ENCODE data around the gene PGAM2.

Gene PGAM2

DNA sequence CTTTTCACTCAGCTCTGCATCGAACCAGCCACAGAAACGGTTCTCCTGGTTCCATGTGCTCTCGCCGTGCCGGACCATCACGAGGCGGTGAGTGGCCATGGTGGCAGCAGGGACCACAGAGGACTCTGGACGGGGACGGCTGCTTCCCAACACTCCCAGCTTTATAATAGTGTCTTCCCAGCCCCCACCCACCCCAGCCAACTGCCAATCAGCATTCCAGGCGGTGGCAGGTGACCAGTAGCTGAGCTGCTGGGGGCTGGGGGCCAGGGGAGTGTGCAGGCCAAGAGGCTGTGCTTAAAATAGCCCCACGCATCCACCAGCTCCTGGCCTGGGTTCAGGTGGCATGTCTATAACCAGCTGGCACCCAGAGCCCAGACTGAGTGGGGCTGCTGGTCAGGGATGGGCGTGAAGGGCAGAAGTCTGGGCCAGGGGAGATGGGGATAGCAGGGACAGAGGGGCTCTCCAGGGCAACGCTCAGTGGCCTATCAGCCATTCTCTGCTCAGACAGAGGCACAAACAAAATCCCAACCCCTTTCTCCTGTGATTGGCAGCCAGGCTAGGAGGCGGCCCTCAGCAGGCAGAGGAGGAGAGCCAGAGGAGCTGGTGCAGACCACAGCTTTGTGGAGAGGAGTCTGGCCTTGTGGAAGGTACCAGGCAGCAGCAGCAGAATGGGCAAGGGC is at the start of gene PGAM2:
Gene PGAM2 (minus strand): TSS at position 137 of the 680 bp plus-strand sequence. CDS start 38 bp downstream, at position 99.
- DNase-seq (ENCODE audit: low read depth): no peak

DNA sequence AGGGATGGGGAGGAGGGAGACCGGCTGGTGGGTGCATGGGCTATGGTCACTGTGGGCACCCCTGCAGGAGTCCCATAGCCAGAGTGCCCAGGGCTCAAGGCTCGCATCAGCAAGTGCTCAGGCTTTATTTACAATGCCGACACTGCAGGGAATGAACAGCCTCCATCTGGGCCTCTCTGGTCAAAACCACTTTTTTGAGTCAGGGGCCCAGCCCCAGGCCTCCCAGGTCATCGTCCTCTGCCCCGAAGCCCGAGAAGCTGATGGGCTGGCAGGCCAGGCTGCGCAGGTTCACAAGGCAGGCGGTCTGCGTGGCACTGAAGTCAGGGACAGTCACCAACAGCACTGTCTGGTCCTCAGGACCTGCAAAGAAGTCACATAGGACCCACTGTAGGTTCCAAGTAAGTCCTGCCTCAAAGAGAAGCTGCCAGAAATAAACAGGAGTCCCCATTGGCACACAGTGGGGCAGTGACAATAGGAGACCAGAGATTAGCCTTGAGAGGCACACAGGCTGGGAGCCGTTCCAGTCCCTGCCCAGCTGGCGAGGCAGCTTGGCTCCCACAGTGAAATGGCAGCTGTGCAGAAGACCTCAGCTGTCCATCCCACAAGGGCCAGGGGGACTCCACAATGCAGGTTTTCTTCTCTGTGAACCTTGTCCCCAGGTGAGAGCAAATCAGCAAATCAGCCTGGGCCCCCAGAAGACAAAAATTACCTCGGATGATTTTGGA is 49.4 kb upstream of the PGAM2 start:
- DNase-seq (ENCODE audit: low read depth): no peak

DNA sequence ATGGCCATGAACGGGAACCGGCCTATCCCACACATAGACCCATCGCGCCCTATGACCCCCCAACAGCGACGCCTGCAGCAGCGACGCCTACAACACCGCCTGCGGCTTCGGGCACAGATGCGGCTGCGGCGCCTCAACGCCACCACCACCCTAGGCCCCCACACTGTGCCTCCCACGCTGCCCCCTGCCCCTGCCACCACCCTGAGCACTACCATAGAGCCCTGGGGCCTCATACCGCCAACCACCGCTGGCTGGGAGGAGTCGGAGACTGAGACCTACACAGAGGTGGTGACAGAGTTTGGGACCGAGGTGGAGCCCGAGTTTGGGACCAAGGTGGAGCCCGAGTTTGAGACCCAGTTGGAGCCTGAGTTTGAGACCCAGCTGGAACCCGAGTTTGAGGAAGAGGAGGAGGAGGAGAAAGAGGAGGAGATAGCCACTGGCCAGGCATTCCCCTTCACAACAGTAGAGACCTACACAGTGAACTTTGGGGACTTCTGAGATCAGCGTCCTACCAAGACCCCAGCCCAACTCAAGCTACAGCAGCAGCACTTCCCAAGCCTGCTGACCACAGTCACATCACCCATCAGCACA is 48.5 kb upstream of the PGAM2 start:
- DNase-seq (ENCODE audit: low read depth): no peak

DNA sequence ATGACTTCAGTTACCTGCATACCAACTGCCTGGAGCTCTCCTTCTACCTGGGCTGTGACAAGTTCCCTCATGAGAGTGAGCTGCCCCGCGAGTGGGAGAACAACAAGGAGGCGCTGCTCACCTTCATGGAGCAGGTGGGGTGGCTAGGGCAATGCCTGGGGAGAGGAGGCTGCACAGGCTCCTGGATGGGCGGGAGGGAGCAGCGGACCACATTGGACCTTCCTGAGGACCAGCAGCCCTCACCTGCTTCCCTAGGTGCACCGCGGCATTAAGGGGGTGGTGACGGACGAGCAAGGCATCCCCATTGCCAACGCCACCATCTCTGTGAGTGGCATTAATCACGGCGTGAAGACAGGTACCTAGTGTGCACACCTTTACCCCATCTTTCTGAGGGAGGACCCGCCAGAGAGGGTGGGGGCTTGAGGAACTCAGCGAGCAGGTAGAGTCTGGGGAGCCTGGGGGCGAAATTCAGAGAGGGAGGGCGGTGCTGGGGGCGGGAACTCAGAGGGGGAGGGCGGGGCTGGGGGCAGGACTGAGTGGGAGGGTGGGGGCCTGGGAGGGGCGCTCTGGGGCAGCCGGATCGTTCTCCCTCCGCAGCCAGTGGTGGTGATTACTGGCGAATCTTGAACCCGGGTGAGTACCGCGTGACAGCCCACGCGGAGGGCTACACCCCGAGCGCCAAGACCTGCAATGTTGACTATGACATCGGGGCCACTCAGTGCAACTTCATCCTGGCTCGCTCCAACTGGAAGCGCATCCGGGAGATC is 47.8 kb upstream of the PGAM2 start:
- DNase-seq (ENCODE audit: low read depth): no peak

DNA sequence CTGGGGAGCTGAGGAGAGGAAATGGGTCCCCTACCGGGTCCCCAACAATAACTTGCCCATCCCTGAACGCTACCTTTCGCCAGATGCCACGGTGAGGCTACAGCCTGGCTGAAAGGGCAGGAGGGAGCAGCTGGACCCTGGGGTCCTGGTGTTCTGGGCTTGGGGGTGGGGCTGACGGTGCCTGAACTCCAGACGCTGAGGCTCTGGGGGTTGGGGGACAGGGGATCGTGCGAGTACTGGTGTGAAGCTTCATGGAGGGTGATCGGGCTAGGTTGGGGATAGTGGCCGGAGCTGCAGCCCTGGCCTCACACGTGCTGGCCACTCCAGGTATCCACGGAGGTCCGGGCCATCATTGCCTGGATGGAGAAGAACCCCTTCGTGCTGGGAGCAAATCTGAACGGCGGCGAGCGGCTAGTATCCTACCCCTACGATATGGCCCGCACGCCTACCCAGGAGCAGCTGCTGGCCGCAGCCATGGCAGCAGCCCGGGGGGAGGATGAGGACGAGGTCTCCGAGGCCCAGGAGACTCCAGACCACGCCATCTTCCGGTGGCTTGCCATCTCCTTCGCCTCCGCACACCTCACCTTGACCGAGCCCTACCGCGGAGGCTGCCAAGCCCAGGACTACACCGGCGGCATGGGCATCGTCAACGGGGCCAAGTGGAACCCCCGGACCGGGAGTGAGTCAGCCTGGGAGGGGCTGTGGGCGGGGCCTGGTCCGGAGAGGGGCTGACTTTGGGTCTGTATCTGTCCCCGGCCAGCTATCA is 47.0 kb upstream of the PGAM2 start:
- no peak for DNase-seq (ENCODE audit: low read depth)

DNA sequence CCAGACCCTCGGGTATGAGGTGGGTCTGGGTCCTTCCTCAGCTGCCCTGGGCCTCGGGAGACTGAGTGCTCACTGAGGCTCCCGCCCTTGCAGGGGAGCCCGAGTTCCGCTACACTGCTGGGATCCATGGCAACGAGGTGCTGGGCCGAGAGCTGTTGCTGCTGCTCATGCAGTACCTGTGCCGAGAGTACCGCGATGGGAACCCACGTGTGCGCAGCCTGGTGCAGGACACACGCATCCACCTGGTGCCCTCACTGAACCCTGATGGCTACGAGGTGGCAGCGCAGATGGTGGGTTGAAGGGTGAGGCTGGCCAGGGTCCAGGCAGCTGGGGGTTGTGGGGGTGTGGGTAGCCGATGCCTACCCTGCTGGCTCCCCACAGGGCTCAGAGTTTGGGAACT is 46.4 kb upstream of the PGAM2 start:
- DNase-seq (ENCODE audit: low read depth): no peak

DNA sequence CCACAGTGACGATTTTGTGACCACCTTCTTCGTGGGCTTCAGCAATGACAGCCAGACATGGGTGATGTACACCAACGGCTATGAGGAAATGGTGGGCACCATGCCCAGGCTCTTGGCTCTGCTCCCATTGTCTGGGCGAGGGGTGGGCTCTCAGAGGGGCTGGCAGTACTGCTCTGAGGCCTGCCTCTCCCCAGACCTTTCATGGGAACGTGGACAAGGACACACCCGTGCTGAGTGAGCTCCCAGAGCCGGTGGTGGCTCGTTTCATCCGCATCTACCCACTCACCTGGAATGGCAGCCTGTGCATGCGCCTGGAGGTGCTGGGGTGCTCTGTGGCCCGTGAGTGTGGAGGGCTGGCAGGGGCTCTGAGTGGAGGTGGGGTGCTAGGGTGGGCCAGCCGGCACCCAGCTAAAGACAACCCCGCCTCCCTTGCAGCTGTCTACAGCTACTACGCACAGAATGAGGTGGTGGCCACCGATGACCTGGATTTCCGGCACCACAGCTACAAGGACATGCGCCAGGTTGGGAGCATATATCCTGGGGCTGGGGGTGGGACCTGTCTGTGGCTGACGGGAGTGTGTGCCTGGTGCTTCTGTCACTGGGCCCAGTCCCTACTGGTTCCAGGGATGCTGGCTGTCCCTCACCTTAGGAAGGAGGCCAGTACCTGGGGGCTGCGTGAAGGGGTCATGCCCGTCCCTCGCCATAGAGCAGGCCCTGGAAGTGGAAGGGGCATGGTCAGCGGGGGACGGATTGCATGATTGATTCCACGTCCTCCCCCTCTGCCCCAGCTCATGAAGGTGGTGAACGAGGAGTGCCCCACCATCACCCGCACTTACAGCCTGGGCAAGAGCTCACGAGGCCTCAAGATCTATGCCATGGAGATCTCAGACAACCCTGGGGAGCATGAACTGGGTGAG is 45.6 kb upstream of the PGAM2 start:
- no peak for DNase-seq (ENCODE audit: low read depth)

DNA sequence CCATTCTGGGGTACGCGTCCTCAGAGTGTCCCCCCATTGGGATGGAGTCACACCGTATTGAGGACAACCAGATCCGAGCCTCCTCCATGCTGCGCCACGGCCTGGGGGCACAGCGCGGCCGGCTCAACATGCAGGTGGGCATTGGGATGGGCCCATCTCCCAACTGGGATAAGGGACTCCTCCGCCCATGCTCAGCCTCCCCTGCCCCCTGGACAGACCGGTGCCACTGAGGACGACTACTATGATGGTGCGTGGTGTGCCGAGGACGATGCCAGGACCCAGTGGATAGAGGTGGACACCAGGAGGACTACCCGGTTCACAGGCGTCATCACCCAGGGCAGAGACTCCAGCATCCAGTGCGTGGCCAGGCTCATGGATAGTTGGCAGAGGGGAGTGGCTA is 44.6 kb upstream of the PGAM2 start:
- DNase-seq (ENCODE audit: low read depth): no peak

DNA sequence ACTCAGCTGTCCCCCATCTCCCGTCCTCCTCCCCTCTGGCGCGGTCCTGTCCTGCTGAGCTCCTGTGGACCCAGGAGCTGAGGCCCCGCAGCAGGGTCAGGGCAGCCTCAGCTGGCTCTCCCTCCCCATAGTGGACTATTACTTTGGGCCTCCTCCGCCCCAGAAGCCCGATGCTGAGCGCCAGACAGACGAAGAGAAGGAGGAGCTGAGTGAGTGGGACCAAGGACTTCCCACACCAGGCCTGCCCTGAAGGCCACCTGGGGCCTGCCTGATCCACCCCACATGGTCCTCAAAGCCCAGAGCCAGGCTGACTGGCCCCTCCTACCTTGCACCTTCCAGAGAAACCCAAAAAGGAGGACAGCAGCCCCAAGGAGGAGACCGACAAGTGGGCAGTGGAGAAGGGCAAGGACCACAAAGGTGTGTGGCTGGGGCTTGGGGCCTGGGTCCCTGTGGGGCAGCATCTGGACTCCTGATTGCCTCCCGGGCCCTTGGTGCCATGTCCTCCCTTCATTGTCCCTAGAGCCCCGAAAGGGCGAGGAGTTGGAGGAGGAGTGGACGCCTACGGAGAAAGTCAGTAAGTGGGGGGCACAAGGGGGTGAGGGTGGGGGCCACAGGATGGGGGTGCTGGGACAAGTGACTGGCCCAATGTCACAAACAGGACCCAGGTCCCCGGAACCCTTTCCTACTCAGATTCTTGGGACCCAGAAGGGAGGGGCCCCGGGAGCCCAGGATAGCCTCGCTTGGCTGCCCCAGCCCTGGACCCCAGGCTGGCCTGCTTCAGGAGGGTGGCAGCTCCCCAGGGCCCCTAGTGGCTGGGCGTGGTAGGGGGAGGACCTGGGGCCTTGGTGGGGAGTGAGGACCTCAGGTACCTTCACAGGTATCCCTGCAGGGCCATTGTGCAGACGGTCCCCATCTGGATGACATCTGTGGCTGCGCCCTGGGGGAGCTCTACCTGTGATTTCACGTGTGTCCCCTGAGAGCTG is 43.7 kb upstream of the PGAM2 start:
- DNase-seq (ENCODE audit: low read depth): no peak

DNA sequence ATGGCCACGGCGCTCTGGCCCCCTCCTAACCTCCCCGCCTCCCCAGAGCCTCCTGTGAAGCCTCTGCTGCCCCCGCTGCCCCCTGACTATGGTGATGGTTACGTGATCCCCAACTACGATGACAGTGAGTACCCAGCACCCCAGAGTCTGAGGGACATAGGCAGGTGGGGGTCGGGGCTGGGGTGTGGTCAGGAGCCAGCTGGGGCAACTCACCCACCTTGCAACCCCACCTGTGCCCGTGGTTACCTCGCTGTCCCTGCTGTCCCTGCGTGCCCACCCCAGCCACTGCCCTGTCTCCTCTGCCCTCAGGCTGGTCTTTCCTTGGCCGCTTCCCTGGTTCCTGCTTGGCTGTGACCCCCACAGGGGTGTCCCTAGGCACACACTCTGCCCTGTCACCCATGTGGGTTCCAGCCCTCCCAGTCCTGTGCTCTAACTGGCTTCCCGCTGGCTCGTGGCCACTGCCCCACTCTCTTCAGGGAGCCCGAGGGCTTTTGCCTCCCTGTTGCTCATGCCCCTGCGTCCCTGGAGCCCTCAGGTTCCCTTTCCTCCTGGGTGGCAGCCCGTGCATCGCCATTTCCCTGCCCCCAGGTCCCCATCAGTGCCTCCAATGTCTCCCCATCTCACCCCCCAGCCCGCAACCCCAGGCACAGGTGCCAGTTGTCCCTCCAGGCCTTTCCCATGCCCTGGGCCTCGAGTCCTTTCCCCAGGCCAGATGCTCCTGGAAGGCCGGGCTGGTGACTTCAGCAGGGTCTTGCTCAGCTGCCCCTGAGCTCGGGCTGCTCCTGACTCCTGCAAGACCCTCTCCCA is 42.8 kb upstream of the PGAM2 start:
- no peak for DNase-seq (ENCODE audit: low read depth)

DNA sequence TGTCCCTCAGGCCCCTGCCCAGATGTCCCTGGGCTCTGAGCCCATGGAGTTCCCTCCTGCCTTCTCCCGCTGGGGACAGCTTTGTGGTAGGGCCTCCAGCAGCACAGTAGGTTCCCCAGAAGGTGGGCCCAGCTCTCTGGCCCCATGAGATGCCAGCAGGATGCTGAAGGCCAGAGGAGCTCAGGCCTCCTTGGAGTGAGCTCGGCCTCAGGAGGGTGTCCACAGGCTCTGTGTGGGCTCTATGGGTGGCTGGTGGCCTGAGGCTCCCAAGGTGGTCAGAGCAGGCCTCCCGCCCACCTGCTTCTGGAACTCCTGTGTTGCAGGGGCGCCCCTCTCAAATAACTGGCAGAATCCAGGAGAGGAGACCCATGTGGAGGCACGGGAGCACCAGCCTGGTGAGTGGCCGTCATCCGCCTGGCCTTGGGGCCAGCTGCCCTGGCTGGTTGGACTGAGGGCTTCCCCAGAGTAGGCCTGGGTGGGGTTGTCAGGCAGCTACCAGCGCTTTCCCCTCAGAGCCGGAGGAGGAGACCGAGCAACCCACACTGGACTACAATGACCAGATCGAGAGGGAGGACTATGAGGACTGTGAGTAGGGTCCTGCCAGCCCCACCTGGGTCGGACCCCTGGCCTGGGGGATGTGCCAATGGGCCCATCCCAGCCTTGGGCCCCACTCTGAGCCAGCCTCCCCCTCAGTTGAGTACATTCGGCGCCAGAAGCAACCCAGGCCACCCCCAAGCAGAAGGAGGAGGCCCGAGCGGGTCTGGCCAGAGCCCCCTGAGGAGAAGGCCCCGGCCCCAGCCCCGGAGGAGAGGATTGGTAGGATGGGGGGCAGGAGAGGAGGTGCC is 42.0 kb upstream of the PGAM2 start:
- no peak for DNase-seq (ENCODE audit: low read depth)

DNA sequence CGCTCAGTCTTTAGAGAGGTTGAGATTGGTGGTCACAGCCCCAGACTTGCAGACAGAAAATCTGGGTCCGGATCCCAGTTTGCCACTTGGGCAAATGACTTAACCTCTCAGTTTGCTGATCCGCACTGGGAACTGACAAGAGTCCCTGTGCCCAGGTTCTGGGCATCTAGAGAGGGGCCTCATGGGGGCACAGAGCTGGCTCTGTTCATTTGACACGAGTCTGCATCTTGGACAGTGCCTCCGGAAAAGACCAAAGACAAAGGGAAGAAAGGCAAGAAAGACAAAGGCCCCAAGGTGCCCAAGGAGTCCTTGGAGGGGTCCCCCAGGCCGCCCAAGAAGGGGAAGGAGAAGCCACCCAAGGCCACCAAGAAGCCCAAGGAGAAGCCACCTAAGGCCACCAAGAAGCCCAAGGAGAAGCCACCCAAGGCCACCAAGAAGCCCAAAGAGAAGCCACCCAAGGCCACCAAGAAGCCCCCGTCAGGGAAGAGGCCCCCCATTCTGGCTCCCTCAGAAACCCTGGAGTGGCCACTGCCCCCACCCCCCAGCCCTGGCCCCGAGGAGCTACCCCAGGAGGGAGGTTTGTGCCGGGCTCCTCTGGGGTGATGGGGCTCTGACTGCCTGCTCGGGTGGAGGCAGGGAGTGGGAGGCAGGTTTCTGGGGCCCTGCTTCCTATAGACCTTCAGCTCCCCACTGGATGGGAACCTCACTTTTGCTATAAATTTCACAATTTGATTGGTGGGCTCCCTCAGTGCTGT is 41.1 kb upstream of the PGAM2 start:
- DNase-seq (ENCODE audit: low read depth): no peak

DNA sequence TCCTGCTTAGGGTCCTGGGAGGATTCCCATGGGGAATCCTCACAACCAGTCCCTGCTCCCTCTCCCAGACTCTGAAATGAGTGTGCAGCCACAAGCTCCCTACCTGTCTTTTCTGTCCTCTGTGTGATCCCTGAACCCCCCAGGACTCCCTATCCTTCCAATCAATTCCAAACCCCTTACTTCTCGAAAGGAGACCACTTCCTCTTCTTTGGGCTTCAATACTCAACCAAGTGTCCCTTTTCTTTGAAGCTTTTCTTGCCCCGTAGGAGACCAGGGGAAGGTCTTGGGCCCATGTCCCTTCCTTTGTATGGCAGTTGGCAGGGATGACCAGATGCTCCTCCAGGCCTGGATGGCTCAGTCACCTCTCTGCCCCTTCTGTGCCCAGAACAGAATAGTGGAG is 40.5 kb upstream of the PGAM2 start:
- DNase-seq (ENCODE audit: low read depth): no peak

DNA sequence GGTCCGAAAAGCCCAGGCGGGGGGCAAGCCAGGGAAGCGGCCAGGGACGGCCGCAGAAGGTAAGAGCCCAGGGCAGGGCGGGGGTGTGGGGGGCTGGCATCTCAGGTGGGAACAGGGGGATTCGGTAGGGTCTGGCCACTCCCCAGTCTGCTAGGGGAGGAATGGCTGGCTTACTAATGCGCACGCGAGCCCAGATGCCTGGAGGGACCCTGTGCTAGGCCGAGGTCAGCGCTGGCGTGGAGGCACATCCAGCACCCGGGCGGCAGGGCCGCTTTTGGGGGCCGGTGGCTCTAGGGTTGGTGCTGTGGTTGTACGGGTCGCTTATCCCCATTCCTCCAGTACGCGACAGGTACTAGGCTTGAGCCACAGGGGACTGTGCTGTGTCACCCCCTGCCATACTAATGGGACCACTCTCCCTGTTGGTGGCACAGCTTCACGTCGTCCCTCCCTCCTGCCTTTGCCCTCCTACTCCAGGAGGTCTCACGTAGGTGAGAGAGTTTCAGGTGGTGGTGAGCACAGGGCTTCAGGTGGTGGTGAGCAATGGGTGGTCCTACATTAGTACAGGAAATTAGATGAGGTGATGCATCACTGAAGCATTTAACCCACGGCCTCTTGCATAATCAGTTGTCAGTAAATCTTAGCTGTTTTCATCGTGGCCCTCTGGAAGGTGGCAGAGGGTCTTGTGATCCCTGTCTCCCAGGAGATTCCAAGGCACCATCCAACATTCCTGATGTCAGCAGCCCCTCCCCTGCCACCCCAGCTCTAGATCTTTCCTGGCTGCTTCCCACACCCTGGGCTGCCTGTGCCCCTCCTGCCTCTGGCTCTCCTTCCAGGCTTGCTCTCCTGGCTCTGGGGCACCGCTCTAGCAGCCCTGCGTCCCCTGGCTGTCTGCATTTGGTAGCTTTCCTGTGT is 39.7 kb upstream of the PGAM2 start:
- DNase-seq (ENCODE audit: low read depth): peak; percentile 62

DNA sequence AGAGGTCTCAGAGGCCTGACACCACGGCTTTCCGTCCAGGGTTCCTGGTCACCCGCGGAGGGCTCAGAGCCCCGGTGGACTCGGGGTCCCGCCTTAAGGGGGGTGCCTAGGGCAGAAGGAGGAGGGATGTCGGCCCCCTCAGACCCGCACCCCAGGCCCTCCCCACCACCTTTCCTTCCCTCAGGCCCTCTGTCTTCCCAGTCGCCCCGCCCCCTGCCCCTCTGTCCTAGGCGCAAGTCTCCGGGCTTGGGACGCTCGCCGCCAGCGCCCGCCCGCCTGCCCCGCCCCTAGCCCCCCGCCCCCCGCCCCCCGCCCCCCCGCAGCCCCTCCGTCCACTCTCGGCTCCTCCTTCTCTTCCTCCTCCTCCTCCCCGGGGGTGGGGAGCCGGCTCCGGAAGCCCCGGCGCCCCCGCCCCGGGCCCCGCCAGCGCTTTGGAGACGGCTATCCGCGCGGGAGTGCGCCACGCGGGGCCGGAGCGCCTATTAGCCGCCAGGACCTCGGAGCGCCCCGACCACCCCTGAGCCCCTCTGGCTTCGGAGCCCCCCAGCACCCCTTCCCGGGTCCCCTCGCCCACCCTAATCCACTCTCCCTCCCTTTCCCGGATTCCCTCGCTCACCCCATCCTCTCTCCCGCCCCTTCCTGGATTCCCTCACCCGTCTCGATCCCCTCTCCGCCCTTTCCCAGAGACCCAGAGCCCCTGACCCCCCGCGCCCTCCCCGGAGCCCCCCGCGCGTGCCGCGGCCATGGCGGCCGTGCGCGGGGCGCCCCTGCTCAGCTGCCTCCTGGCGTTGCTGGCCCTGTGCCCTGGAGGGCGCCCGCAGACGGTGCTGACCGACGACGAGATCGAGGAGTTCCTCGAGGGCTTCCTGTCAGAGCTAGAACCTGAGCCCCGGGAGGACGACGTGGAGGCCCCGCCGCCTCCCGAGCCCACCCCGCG is 38.8 kb upstream of the PGAM2 start, which contains the start of gene AEBP1:
Gene AEBP1 (plus strand): TSS at position 423 of the 937 bp plus-strand sequence. CDS start 321 bp downstream, at position 744.
- no peak for DNase-seq (ENCODE audit: low read depth)

Measured in GM04504 (cell line).